HG03097 (cell line): ENCODE data around the gene CAPRIN1.
A peak's percentile ranks its signal among the peaks of the same experiment; 100 is the strongest.

Source experiments
- ATAC-seq: cut with Tn5 transposase; IDR thresholded peaks from one replicate; pipeline ENCODE4 v1.9.1; 2021; ENCODE audit not compliant: unreplicated experiment, low FRiP score

Gene CAPRIN1, protein sequence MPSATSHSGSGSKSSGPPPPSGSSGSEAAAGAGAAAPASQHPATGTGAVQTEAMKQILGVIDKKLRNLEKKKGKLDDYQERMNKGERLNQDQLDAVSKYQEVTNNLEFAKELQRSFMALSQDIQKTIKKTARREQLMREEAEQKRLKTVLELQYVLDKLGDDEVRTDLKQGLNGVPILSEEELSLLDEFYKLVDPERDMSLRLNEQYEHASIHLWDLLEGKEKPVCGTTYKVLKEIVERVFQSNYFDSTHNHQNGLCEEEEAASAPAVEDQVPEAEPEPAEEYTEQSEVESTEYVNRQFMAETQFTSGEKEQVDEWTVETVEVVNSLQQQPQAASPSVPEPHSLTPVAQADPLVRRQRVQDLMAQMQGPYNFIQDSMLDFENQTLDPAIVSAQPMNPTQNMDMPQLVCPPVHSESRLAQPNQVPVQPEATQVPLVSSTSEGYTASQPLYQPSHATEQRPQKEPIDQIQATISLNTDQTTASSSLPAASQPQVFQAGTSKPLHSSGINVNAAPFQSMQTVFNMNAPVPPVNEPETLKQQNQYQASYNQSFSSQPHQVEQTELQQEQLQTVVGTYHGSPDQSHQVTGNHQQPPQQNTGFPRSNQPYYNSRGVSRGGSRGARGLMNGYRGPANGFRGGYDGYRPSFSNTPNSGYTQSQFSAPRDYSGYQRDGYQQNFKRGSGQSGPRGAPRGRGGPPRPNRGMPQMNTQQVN

DNA sequence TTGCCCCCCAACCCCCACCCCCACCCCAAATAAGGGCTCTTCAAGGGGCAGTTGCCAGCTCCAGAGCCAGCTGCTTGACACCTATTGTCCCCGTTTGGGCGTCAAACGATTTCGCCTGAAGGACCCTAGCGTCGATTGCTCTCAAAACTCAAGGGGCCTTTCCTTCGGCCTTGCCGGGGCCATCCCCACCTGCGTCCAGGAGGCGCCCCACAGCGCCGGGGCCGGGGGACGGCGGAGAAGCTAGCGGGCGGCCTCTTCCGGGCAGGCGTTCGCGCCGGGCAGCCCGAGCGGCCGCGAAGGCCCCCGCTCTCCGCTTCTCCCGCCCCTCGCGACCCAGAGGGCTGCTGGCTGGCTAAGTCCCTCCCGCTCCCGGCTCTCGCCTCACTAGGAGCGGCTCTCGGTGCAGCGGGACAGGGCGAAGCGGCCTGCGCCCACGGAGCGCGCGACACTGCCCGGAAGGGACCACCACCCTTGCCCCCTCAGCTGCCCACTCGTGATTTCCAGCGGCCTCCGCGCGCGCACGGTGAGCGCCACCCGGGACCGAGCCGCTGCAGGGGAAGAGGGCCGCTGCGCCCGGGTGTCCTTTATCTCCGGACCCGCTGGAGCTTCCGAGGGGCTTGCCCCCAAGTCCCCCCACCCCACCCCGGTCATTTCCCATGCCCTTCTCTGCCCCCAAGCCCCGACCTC, at the start of gene CAPRIN1:
Gene CAPRIN1, plus strand, starts transcription at position 383 of the 687 bp plus-strand sequence. CDS start 690 bp downstream, outside the sequence.
- peak; percentile 54 for ATAC-seq

DNA sequence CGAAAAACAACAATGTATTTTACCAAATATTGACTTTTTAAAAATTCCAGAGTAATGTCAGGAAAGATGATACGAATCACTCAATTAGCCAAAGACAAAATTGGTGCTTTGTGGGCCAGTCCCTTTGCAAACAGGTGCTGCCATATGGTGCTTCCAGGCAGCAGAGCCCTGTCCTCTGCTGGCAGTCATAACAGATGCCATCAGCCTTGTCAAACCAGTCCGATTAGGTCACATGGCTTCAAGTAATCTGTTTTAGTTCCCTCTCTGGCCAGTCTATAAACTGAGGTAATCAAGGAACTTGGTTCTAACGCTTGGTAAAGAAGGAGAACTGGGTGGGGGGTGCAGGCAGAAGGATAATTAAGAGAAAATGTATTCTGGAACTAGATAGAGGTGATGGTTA, 49.1 kb upstream of the CAPRIN1 start:
- ATAC-seq, result no peak

DNA sequence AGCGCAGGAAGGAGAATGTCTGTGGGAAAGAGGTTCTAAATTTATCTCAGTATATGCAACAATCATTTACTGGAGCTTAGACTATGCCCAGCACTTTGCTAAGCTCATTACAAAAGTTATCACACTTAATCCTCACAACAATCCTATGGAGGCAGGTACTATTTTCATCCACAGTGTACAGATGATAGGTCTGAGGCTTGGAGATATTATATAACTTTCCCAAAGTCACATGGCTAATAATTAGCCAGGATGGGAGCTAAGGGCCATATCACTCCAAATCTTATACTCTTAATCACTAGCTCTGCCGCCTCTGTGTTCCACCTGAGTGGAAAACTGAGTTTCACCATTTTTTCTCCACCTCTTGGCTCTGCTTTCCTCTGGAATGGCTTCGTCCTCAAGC, 47.3 kb upstream of the CAPRIN1 start:
- ATAC-seq, result no peak

DNA sequence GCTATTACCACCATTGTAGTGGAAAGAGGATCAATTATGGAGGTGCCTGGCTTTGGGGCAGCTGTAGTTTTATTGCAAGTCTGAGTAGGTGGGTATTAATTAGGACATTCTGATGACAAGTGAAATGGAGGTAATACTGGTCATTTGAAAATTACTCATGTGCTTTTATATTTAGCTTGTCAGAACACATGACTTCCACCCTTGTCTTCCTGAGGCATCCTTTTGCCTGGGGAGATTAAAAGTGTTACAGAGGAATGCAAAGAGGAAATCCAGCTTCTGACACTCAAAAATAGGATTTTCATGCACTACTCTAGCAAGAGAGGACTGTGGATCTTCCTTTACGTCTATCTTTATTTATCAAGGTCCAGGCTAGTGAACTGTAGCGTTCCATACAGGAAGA, 44.7 kb upstream of the CAPRIN1 start:
- ATAC-seq, result no peak

DNA sequence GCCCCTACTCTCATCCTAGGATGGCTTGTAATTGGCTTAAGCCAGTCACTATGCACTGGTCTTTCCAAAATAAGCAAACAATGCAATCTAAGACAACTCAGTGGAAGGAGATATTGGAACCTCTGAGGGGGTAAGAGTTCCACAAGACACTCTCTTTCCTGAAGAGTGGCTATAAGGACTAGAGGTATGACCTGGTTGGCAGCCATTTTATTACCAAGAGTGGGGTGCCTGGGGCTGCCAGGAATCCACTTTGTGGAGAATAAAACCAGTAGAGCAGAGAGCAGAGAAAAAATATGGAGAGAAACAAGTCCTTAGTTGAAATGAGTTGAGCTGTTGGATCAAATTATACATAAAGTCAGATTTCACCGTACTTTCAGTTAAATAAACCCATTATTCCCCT, 38.8 kb upstream of the CAPRIN1 start:
- no peak for ATAC-seq

DNA sequence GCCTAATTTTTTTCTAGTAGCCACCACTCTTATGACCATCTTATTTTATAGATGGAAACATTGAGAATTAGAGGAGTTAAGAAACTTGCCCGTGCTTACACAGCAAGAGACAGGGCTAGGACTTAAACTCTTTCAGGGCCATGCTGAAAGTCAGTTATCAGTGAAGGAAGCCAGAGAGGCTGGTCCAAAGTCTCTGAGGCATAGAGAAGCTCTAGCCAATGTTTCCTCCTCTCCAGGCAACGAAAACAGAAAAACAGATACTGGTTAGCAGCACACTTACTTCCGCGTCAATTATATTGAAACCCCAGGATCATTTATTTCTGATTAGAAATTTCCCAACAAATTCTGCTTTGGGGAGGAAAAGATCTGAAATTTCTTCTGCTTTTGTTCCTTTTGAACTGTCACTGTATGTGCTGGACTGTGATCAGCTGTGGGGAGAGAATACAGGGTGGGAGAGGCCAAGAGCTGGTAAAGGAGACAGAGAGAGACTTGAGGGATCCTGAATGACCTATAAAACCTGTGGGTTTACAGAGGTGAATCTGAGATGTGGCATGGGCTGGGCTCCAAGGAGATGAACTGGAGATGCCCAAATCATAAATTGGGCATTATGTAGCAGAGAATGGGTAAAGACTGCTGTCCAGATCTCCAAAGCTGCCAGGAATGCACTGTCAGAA, 37.5 kb upstream of the CAPRIN1 start:
- no peak for ATAC-seq

DNA sequence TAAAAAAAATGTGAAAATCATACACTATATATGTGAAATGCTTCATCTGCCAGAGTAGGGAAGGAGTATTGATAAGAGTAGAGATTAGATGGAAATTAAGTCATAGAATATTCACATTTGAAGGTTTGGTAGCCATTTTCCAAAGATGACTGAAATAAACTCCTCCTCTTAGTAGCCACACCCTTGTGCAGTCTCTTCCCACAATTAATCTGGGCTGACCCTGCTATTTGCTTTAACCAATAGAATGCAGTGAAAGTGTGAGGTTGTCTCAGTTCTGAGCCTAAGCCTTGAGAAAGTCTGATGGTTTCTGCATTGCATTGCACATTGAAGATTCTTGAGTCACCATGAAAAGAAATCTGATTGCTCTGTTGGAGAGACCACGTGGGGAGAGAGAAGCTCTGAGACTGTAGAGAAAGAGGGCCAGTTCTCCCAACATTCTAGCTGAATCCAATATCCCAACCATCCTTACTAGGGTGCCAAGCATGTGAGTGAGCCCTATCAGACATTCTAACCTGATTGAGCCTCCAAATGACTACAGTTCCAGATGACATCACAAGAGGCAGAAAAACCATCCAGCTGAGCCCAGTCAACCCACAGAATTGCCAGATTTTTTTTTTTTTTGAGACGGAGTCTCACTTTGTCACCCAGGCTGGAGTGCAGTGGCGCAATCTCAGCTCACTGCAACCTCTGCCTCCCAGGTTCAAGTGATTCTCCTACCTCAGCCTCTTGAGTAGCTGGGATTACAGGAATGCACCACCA, 29.4 kb upstream of the CAPRIN1 start:
- ATAC-seq, result no peak

DNA sequence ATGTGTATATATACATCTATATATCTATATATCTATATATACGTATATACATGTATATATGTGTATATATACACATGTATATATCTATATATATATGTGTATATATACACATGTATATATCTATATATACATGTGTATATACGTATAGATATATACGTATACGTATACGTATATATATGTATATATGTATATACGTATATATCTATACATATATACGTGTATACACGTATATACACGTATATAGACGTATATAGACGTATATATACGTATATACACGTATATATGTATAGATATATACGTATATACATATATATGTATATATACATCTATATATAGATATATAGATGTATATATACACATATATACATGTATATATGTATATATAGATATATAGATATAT, 25.1 kb upstream of the CAPRIN1 start:
- no peak for ATAC-seq

DNA sequence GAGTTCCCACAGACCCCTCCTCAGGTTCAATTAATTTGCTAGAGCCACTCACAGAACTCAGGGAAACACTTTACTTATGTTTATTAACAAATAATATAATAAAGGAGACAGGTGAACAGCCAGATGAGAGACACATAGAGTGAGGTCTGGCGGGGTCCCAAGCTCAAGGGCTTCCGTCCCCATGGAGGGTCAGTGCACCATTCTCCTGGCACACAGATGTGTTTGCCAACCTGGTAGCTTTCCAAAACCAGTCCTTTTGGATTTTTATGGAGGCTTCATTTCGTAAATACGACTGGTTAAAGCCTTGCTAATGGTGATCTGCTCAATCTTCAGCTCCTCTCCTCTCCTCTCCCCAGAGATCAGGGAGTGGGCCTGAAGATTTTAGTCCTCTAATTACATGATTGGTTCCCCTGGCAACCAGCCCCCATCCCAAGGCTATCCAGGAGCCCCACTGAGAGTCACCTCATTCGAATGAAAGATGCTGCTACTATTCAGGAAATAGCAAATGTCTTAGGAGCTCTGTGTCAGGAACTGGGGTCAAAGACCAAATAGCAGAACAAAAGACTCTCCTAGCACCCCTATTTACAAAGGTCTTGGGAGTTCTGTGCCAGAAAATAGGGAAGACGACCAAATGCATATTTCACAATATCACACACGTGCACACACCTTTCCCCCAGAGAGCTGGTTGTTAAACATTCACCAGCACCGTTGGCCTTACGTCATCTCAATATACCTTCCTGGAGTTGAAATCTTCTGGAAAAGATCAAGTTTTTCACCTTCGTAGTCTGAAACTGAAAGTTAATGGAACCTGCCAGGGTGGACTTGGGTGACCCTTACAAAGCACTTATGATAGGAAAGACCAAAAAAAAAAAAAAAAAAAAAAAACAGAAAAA, 23.8 kb upstream of the CAPRIN1 start:
- ATAC-seq, result no peak

DNA sequence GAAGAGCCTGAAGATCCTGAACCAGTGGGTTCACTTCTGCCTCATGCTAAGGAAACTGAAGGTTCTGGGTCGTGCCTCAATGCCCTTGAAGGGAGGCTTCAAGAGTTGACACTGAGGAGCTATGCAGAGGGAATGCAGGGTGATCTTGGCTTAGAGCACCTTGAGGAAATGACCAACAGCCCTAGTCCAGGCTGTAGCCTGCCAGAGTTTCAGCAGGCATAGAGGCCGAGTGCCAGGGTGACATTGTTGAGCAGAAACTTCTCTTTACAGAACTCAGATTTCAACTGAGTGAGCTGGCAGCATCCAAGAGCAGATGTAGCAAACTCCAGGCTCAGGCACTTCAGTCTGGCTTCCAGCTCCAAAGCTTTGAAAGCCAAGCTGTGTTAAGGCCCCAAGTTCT, 23.1 kb upstream of the CAPRIN1 start:
- ATAC-seq, result no peak

DNA sequence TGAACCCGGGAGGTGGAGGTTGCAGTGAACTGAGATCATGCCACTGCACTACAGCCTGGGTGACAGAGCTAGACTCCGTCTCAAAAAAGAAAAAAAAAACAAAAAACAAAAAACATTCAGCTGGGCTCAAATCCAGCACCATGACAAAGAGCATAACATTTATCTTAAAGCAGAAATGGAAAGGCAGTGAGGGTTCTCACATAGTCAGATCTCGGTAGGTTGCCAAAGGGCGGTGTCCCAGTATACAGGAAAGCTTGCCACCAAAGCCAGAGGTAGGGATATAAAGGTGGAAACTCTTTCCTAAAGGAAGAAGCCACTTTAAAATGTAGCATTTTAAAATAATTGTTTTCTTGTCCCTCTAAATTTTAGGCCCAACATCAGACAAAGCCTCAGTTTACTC, 22.4 kb upstream of the CAPRIN1 start:
- ATAC-seq, result no peak

DNA sequence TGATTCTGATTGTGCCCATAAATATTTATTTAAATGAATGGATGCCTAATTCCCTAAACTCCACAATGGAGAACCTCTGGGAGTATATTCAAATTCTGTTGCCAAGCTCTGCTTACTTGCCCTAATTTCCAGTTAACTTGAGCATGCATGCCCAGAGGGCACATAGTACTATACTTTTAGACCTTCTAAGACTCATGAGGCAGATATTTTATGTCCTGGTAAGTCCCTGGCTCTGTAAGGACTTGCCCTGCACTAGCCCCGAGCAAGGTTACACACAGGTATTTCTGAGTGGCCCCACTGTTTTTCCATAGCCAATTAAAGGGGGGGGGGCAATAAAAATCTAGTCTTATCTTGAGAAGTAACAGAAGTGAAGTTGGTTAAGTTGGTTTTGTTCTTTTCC, 21.1 kb upstream of the CAPRIN1 start:
- ATAC-seq, result no peak

DNA sequence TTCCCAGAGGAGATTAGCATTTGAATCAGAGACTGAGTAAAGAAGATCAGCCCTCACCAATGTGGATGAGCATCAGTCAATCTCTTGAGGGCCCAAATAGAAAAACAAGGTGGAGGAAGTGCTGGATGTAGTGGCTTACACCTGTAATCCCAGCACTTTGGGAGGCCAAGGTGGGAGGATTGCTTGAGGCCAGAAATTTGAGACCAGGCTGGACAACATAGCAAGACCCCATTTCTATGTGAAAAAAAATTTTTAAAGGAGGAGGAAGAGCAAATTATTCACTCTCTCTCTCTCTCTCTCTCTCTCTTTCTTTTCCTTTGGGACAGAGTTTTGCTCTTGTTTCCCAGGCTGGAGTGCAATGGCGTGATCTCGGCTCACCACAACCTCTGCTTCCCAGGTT, 18.1 kb upstream of the CAPRIN1 start:
- ATAC-seq, result no peak

DNA sequence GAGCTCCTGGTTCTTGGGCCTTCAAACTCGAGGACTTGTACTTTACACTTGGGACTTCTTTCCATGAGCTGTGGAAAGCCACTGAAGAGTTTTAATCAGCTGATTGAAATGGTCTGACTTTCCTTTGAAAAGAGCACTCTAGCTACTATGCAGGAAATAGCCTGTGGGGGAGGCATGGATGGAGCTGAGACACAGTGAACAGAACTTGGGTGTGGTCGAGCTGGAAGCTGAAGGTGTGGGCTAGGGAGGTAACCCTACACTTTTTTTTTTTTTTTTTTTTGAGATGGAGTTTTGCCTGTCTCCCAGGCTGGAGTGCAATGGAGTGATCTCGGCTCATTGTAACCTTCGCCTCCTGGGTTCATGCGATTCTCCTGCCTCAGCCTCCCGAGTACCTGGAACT, 17.5 kb upstream of the CAPRIN1 start:
- ATAC-seq, result no peak

DNA sequence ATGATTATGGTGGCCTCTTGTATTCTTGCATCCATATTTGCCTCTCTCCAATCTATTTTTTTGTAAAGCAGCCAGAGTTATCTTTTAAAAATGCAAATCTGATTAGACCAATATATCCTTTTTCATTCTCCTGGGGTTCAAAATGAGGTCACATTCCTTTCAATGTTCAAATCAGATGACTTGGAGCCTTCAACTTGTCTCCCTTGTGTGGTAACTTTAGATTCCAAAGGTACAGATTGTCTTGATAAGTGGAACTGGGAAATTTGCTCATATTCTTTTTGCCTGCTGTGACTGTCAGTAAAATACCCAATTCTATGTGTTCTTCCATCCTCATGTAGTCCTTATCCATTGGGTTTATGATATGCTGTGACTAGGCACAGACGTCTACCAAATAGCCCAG, 15.1 kb upstream of the CAPRIN1 start:
- no peak for ATAC-seq

DNA sequence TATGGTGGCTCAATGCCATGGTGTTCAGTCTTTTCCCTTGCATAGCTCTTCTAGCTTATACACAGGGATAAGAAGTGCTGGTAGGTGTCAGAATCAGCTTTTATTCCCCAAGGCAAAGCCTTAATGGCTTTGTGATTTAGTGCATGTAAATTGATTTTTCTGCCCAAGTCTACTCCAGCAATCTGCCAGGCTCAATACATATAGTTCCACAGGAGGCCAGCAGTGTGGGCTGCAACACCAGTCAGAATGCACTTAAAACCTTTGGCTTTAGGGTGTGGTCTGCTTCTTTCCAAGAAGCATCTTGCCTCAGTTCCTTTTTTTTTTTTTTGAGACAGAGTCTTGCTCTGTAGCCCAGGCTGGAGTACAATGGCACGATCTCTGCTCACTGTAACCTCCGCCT, 14.5 kb upstream of the CAPRIN1 start:
- ATAC-seq, result no peak

DNA sequence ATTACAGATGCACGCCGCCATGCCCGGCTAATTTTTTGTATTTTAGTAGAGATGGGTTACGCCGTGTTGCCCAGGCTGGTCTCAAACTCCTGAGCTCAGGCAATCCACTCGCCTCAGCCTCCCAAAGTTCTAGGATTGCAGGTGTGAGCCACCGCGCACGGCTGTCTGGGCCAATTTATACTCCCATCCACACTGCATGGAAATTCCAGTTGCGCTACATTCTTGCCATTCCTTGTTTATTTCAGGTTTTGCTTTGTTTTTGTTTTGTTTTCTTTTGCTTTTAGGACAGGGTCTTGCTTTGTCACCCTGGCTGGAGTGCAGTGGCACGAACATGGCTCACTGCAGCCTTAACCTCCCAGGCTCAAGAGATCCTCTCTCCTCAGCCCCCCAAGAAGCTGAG, 11.0 kb upstream of the CAPRIN1 start:
- ATAC-seq, result no peak

DNA sequence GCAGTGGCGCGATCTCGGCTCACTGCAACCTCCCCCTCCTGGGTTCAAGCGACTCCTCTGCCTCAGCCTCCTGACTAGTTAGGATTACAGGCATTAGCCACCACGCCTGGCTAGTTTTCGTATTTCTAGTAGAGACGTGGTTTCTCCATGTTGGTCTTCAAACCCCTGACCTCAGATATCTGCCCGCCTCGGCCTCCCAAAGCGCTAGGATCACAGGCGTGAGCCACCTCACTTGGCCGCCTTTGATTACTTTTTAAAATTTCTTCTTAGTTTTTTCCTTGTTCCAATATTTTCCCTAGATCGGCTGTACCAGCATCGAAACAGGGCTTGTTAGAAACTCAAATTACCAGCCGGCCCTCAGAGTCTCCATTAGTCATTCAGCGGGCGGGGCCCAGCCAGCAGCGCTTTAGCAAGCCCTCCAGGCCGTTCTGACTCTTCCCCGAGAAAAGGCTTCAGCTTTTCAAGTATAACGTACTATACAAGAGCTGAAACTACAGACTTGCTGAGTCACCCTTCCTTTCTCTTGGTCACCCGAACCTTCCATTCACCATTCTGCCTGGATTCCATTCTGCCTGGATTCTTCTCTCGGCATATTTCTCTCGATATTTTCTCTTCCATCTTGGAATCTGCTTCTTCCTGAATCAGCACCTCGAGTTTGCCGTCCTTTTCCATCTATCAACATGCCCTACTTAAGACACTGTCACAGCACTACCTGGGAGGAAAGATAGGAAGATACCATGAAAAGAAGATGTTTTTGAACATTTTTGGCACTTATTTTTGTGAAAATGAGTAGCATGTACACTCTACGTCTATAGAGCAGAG, 6.7 kb upstream of the CAPRIN1 start:
- ATAC-seq, result no peak
